Suprapubic skin (tissue), 4 donors: Measurements from ENCODE around the gene CRNKL1. TPM values are rescaled to one million over a fixed set of nuclear protein-coding genes. Genes with fewer than 3 reads are reported as not detected.

ENCODE experiments used
- DNase-seq, 2 donors: peaks; one replicate each; pipeline ENCODE4 v3.0.0-alpha.2; 2019; ENCODE audit warnings: low spot score in 2 of 2
- H3K27ac ChIP-seq: fragments of 200-600 bp; sonication (generic); one replicate; pipeline ENCODE4 v1.5.1; 2019
- H3K27me3 ChIP-seq: fragments of 200-600 bp; sonication (generic); one replicate; pipeline ENCODE4 v1.5.1; 2019
- H3K36me3 ChIP-seq: fragments of 200-600 bp; sonication (generic); one replicate; pipeline ENCODE4 v1.5.1; 2019
- H3K4me1 ChIP-seq: fragments of 200-600 bp; sonication (generic); one replicate; pipeline ENCODE4 v1.5.1; 2019
- H3K4me3 ChIP-seq: fragments of 200-600 bp; sonication (generic); one replicate; pipeline ENCODE4 v1.5.1; 2019; ENCODE audit warnings: mild to moderate bottlenecking
- H3K9me3 ChIP-seq: fragments of 200-600 bp; sonication (generic); one replicate; pipeline ENCODE4 v1.5.1; 2019
- EP300 ChIP-seq: sonication (generic); formaldehyde crosslinking; IDR thresholded peaks from one replicate; pipeline ENCODE4 v1.6.1; 2017; ENCODE audit warnings: antibody characterized with exemption
- POLR2A ChIP-seq, 2 donors: fragments of 450-650 bp; IDR thresholded peaks; one replicate each; pipeline ENCODE4 v1.6.1; 2017; ENCODE audit warnings: antibody characterized with exemption in 2 of 2, mild to moderate bottlenecking in 2 of 2, moderate library complexity in 2 of 2
- POLR2AphosphoS5 ChIP-seq, 3 donors: sonication (generic); formaldehyde crosslinking; IDR thresholded peaks; one replicate each; pipeline ENCODE4 v1.6.1; 2017; ENCODE audit warnings: antibody characterized with exemption in 3 of 3
- WGBS: methylation state at CpG from one replicate; pipeline ENCODE4 v1.1.5; 2018; 5-methylcytosine and 5-hydroxymethylcytosine counted together
- total RNA-seq, 4 donors: library from RNA; depleted of rRNA; stranded (reverse); fragments of >200 nt; gene quantifications; one replicate each; pipeline ENCODE4 v1.1.0, GENCODE V29; 2016
- TF ChIP-seq, protein P1 (sequence below), 2 donors: fragments of 200-600 bp in 1 of 2; fragments of 450-650 bp in 1 of 2; sonication (generic) in 1 of 2; IDR thresholded peaks; one replicate each; pipeline ENCODE4 v1.5.1; 2016 to 2019; ENCODE audit warnings: antibody characterized with exemption in 2 of 2, mild to moderate bottlenecking in 1 of 2, moderate library complexity in 1 of 2

Gene CRNKL1
- total RNA-seq, 4 donors from 2014 or later = 13.6 to 19.4 (median 16.7) TPM

DNA sequence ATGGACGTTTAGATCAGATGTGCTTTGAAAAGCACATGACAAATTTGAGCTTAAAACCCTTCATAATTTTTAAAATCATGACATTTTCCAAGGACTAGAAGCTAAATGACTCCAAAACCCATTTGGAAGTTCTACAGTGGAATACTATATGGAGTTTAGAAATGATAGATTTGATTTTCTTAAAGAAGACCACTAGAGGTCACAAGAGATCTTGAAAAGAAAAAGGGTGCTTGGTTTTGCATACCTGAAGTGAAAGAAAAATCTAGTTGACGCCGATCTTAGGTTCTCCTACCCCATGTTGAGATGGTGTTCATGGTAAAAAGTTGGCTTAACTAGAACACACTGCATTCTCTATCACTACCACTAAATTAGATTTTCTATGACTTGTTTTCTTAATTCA is 31.5 kb upstream of the CRNKL1 start:
- no peak for DNase-seq
- TF ChIP-seq, protein P1, sequence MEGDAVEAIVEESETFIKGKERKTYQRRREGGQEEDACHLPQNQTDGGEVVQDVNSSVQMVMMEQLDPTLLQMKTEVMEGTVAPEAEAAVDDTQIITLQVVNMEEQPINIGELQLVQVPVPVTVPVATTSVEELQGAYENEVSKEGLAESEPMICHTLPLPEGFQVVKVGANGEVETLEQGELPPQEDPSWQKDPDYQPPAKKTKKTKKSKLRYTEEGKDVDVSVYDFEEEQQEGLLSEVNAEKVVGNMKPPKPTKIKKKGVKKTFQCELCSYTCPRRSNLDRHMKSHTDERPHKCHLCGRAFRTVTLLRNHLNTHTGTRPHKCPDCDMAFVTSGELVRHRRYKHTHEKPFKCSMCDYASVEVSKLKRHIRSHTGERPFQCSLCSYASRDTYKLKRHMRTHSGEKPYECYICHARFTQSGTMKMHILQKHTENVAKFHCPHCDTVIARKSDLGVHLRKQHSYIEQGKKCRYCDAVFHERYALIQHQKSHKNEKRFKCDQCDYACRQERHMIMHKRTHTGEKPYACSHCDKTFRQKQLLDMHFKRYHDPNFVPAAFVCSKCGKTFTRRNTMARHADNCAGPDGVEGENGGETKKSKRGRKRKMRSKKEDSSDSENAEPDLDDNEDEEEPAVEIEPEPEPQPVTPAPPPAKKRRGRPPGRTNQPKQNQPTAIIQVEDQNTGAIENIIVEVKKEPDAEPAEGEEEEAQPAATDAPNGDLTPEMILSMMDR (IDR thresholded peaks at IDR 0.05) = peak in 1 of 2 donors; percentile 28
- no peak for TF ChIP-seq POLR2A (IDR thresholded peaks at IDR 0.05)
- Histone ChIP-seq H3K27ac (no peak overlapping the region), H3K27me3 (no peaks in the 10 kb centered on the region), H3K4me3 (no peak overlapping the region), H3K9me3 (no peaks in the 10 kb centered on the region), H3K36me3 (no peaks in the 10 kb centered on the region), H3K4me1 (peaks cover 28% of the 10 kb centered on the region)
- WGBS = under 1% methylated on average over 3 of the region's 3 CpGs

DNA sequence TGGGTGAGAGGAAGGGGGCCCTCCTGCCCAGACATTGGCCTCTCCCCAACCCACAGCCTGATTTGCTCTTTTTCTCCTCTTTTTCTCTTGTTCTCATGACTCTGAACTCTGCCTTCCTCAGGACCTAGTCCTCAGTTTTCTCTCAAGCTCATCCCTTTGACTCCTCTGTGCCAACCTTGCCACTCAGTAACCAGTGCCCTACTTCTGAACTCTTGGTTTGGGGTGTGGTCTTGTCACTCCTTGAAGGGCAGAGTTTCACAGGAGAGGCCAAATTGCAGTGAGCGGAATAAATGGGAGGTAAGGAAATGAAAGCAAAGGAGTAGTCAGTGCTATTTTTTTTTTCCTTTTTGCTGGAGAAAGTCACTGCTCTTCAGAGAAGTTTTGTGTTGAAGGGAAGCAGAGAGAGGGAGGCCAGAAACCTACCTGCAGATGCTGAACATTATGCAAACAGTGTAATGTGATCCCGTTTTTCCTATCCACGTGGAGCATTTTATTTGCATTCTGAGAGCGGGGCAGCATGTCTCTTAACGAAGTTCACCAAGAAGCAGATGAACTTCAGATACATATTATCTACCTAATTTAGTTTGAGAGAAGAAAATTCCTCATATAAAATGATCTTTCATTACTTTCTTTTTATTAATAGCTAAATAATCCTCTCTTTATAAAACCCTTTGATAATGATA is 27.0 kb upstream of the CRNKL1 start:
- no peak for DNase-seq
- no peaks in the 10 kb centered on the region for H3K9me3 ChIP-seq
- no peak overlapping the region for H3K4me3 ChIP-seq
- peaks cover 7% of the 10 kb centered on the region for H3K4me1 ChIP-seq
- no peak for TF ChIP-seq POLR2AphosphoS5 (IDR thresholded peaks at IDR 0.05)
- TF ChIP-seq EP300 = no peak
- TF ChIP-seq, protein P1 (IDR thresholded peaks at IDR 0.05) = no peak
- TF ChIP-seq POLR2A (IDR thresholded peaks at IDR 0.05) = no peak
- no peaks in the 10 kb centered on the region for H3K27me3 ChIP-seq
- H3K36me3 ChIP-seq = no peaks in the 10 kb centered on the region
- 52% methylated on average over 5 of the region's 5 CpGs for WGBS
- no peak overlapping the region for H3K27ac ChIP-seq

DNA sequence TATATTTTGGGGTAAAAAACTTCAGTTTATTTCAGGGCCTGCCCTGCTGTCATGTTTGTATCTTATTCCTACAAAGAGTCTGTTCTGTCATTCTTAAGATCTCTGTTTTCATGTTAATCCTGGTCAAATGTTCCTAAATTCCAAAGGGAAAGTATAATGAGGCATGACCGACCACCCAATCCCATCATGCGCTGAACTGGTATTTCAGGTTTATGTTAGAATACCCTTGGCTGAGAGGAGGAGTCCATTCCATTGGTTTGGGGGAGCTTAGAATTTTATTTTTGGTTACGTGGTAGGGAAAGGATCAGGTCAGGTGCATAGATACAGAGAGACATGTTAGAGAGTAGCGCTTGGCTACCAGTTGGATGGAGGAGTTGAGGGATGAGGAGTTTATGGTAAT is 25.8 kb upstream of the CRNKL1 start:
- Histone ChIP-seq H3K27ac (no peak overlapping the region), H3K9me3 (no peaks in the 10 kb centered on the region), H3K4me3 (no peak overlapping the region), H3K27me3 (no peaks in the 10 kb centered on the region), H3K4me1 (no peaks in the 10 kb centered on the region), H3K36me3 (no peaks in the 10 kb centered on the region)
- no peak for TF ChIP-seq EP300
- TF ChIP-seq POLR2A (IDR thresholded peaks at IDR 0.05) = no peak
- TF ChIP-seq, protein P1 (IDR thresholded peaks at IDR 0.05) = no peak
- no peak for TF ChIP-seq POLR2AphosphoS5 (IDR thresholded peaks at IDR 0.05)
- 92% methylated on average over 4 of the region's 4 CpGs for WGBS
- DNase-seq = no peak

DNA sequence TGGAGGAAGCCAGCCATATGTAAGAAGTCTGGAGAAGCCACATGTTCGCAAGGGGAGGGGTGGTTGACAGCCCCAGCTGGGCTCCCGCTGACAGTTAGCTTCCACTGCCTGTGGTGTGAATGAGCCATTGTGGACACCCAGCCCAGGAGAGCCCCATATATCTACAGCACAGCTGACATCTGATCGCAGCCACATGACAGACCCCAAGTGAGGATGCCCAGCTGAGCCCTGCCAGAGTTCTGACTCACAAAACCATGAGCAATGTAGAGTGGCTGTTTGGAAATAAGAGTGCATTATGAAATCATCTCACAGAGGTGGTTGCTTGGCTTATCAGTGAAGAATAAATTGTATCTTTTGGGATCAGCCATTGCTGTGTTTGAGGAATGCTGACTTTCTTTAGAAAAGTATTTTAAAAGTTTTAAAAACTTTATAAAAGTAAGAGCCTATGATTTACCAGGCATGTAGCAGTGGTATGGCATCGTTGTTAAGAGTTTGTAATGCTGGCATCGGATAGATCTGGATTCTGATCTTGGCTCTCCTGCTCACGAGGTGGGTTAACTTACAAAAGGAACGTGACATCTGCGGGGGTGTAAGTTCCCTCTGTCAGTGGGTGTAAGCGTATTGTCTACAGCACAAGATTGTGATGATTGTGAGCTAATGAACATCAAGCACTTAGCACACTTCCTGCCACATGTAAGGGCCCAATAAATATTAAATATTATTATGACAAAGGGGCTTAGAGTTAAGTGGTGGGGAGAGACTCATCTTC is 24.2 kb upstream of the CRNKL1 start:
- 80% methylated on average over 7 of the region's 9 CpGs for WGBS
- TF ChIP-seq, protein P1 (IDR thresholded peaks at IDR 0.05) = no peak
- TF ChIP-seq POLR2A (IDR thresholded peaks at IDR 0.05) (no peak), POLR2AphosphoS5 (IDR thresholded peaks at IDR 0.05) (no peak), EP300 (no peak)
- peak in 1 of 2 donors; percentile 68 for DNase-seq
- H3K4me1 ChIP-seq = no peaks in the 10 kb centered on the region
- no peak overlapping the region for H3K4me3 ChIP-seq
- no peaks in the 10 kb centered on the region for H3K36me3 ChIP-seq
- H3K27ac ChIP-seq = no peak overlapping the region
- H3K27me3 ChIP-seq = no peaks in the 10 kb centered on the region
- H3K9me3 ChIP-seq = no peaks in the 10 kb centered on the region

DNA sequence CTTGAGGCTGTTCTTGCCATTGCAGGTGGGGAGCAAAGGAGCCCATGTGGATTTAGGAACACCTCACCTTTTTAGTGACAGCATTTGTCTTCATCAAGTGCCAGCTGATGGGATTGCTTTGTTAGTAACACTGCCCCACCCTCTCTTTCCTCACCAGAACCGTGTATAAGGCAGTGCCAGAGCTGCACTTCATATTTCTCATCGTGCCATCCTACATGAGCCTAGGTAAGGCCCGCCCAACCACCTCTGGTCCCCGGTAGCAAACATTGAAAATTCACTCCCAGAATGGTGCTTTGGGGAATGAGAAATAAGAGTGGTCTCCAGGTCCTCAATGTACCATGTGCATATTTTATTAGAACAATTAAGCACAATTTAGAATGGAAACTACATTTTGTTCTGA is 22.8 kb upstream of the CRNKL1 start:
- Histone ChIP-seq H3K36me3 (no peaks in the 10 kb centered on the region), H3K4me3 (no peak overlapping the region), H3K27me3 (no peaks in the 10 kb centered on the region), H3K27ac (no peak overlapping the region), H3K9me3 (no peaks in the 10 kb centered on the region), H3K4me1 (no peaks in the 10 kb centered on the region)
- no peak for DNase-seq
- 77% methylated on average over 4 of the region's 4 CpGs for WGBS
- no peak for TF ChIP-seq POLR2A (IDR thresholded peaks at IDR 0.05)
- no peak for TF ChIP-seq POLR2AphosphoS5 (IDR thresholded peaks at IDR 0.05)
- TF ChIP-seq, protein P1 (IDR thresholded peaks at IDR 0.05) = no peak
- TF ChIP-seq EP300 = no peak
